ENCODE data around the gene SYNJ2.
A peak's percentile ranks its signal among the peaks of the same experiment; 100 is the strongest.

SYNJ2 gene

GRCh38 chr6:158043586-158044524 lies 62.2 kb downstream of the SYNJ2 start:
- Histone ChIP-seq H3K27ac (ENCODE audit: low read depth, low read length) (peak overlapping the region; percentile 16), H3K4me1 (ENCODE audit: control insufficient read depth, insufficient read depth, low read length) (peaks cover 29% of the 10 kb centered on the region)

GRCh38 chr6:158044525-158044888 lies 62.8 kb downstream of the SYNJ2 start:
- Histone ChIP-seq H3K9ac (ENCODE audit: low read length) (no peak overlapping the region), H3K36me3 (ENCODE audit: control insufficient read depth, insufficient read depth, low read length) (peaks cover 1% of the 10 kb centered on the region), H3K4me1 (ENCODE audit: control insufficient read depth, insufficient read depth, low read length) (peaks cover 28% of the 10 kb centered on the region), H3K27ac (ENCODE audit: low read depth, low read length) (no peak overlapping the region), H3K4me3 (ENCODE audit: low read length) (no peak overlapping the region), H3K27me3 (ENCODE audit: control insufficient read depth, insufficient read depth, low read length) (no peaks in the 10 kb centered on the region)

More at GRCh38 chr6:158043586-158044524, 62.2 kb downstream of the SYNJ2 start:
- Histone ChIP-seq H3K4me3 (ENCODE audit: low read length) (no peak overlapping the region), H3K36me3 (ENCODE audit: control insufficient read depth, insufficient read depth, low read length) (no peaks in the 10 kb centered on the region), H3K27me3 (ENCODE audit: control insufficient read depth, insufficient read depth, low read length) (no peaks in the 10 kb centered on the region), H3K9ac (ENCODE audit: low read length) (no peak overlapping the region)

DNA sequence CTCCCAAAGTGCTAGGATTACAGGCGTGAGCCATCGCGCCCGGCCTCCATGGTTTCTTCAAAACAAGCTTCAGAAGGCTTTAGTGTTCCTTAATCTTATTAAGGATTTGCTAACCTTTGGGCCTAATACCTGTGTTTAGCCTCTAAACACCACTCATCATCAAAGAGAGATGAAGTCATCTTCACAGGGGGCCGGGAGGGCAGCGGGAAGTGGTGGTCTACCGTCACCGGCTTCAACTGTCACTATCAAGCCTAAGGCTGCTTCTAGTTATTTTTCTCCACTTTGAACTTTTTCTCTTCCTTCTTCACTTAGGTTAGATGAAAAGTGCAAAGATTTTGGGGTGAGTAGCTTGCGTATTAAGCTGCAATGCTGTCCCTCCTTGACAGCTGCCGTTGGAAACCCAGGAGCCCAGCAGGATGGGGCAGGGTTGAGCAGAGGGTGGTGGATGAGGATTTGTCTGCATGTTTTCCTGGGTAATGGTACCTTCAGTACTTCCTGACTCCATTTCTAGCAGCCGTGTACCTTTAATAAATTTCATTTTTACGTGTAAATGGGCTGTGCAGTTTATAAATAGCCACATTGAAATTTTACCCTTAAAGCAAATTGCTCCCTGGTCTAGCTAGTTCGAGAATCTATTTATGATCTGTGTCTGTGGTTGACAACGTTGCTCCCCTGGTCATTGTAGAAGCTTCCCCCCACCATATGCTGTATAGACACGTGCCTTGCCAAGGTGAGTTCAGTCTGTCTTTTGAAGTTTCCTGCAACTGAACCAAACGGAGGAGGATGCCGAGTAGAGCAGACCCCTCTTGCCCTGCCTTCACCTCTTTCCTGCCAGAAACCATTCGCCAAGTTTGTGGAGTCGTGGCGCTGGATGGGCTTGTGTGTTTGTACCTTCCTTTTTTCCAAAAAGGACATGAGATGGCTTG lies 64.8 kb downstream of the SYNJ2 start:
- peaks cover 4% of the 10 kb centered on the region for H3K36me3 ChIP-seq (ENCODE audit: control insufficient read depth, insufficient read depth, low read length)
- no peak overlapping the region for H3K4me3 ChIP-seq (ENCODE audit: low read length)
- no peak overlapping the region for H3K27ac ChIP-seq (ENCODE audit: low read depth, low read length)
- no peak overlapping the region for H3K9ac ChIP-seq (ENCODE audit: low read length)
- no peaks in the 10 kb centered on the region for H3K27me3 ChIP-seq (ENCODE audit: control insufficient read depth, insufficient read depth, low read length)
- H3K4me1 ChIP-seq (ENCODE audit: control insufficient read depth, insufficient read depth, low read length), result peaks cover 10% of the 10 kb centered on the region

DNA sequence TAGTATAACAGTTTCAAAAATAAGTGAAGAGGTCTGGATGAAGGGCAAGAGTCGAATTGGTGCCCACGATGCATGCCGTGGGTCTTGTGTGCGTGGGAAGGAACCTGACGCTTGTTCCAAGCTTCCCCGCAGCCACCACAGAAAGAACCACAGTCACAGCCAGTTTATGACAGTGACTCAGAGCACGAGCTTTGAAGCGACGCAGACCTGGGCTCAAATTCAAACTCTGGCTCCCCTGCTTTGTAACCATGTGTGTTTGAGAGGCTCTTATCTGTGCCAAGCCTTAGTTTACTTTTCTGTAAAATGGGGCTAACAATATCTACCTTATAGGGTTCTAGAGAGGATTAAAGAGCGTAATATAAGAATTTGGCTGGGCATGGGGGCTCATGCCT lies 65.5 kb downstream of the SYNJ2 start:
- Histone ChIP-seq H3K9ac (ENCODE audit: low read length) (no peak overlapping the region), H3K27me3 (ENCODE audit: control insufficient read depth, insufficient read depth, low read length) (no peaks in the 10 kb centered on the region), H3K4me1 (ENCODE audit: control insufficient read depth, insufficient read depth, low read length) (peaks cover 3% of the 10 kb centered on the region), H3K4me3 (ENCODE audit: low read length) (no peak overlapping the region), H3K27ac (ENCODE audit: low read depth, low read length) (no peak overlapping the region), H3K36me3 (ENCODE audit: control insufficient read depth, insufficient read depth, low read length) (peaks cover 4% of the 10 kb centered on the region)

DNA sequence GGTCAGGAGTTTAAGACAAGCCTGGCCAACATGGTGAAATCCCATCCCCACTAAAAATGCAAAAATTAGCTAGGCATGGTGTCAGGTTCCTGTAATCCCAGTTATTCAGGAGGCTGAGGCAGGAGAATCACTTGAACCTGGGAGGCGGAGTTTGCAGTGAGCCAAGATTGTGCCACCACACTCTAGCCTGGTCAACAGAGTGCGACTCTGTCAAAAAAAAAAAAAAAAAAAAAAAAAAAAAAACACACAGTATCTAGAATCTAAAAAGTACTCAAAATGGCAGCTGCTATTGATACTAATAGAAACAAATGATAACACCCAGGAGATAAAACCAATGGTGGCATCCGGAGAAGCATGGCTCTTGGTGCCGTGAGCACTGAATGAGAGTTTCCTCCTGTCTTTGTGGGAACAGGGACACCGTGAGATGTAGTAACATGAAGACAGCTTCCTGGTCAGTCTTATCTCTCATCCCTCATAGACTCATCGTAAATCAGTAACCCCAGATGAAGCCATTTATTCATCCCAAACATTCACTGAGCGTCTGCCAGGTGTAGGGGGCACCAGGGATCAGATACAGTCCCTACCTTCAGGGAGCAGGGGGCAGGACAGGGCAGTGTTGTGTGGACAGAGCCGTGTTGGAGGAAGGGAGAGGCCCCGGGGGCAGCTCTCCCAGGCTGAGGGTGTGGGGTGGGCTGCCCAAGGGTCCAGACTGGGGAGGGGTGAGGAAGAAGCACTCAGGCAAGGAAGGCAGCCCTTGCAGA lies 66.1 kb downstream of the SYNJ2 start:
- Histone ChIP-seq H3K36me3 (ENCODE audit: control insufficient read depth, insufficient read depth, low read length) (peaks cover 4% of the 10 kb centered on the region), H3K27me3 (ENCODE audit: control insufficient read depth, insufficient read depth, low read length) (no peaks in the 10 kb centered on the region), H3K9ac (ENCODE audit: low read length) (no peak overlapping the region), H3K4me1 (ENCODE audit: control insufficient read depth, insufficient read depth, low read length) (no peaks in the 10 kb centered on the region), H3K4me3 (ENCODE audit: low read length) (no peak overlapping the region), H3K27ac (ENCODE audit: low read depth, low read length) (no peak overlapping the region)

DNA sequence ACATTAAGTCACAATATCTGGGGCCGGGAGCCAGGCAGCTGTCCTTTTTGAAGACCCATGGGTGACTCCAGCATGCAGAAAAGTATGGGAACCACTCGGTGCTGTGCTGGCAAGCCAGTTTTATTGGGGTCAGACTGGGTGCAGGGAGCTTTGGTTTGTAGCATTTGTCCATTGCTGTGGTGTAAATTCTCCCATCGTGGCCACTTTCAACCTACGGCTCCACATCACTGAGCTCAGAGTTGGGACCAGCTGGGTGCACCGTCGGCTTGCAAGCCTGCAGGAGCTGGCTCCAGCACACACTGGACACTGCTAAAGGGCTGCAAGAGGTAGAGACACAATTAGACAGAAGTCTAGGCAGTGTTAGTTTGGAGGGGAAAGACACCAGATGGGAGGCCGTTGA lies 66.9 kb downstream of the SYNJ2 start:
- H3K27me3 ChIP-seq (ENCODE audit: control insufficient read depth, insufficient read depth, low read length), result no peaks in the 10 kb centered on the region
- H3K9ac ChIP-seq (ENCODE audit: low read length), result no peak overlapping the region
- no peak overlapping the region for H3K27ac ChIP-seq (ENCODE audit: low read depth, low read length)
- H3K36me3 ChIP-seq (ENCODE audit: control insufficient read depth, insufficient read depth, low read length), result peaks cover 4% of the 10 kb centered on the region
- H3K4me1 ChIP-seq (ENCODE audit: control insufficient read depth, insufficient read depth, low read length), result no peaks in the 10 kb centered on the region
- no peak overlapping the region for H3K4me3 ChIP-seq (ENCODE audit: low read length)

GRCh38 chr6:158049055-158050028 lies 67.7 kb downstream of the SYNJ2 start:
- H3K4me1 ChIP-seq (ENCODE audit: control insufficient read depth, insufficient read depth, low read length), result no peaks in the 10 kb centered on the region
- H3K27me3 ChIP-seq (ENCODE audit: control insufficient read depth, insufficient read depth, low read length), result no peaks in the 10 kb centered on the region
- peaks cover 4% of the 10 kb centered on the region for H3K36me3 ChIP-seq (ENCODE audit: control insufficient read depth, insufficient read depth, low read length)
- no peak overlapping the region for H3K9ac ChIP-seq (ENCODE audit: low read length)
- H3K4me3 ChIP-seq (ENCODE audit: low read length), result no peak overlapping the region
- no peak overlapping the region for H3K27ac ChIP-seq (ENCODE audit: low read depth, low read length)

DNA sequence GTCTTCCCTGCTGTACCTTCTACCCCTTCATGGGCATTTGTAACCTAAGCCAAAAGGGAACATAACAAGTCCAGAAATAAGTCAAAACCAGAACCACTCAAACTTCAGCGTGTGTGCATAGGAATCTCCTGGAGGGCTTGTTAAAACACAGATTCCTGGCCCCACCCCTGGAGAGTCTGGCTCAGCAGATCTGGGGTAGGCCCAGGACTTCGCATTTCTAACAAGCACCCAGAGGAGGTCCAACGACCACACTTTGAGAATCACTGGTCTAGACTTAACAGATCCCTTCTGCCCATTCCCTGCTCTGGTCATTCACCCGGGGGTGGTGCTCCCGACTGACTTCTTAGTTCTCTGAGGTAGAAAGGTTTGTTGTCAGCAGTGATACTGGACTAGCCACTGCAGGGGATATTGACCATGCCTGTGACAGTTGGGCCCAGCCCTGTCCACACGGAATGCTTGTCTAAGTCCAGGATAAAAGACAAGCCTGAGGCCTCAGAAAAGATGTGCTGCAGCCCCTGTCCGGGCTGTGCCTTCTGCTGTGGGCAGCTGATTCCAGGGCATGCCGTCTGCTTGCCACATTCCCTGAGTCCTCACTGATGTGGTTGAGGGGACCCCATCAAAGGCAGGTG lies 68.6 kb downstream of the SYNJ2 start:
- Histone ChIP-seq H3K36me3 (ENCODE audit: control insufficient read depth, insufficient read depth, low read length) (peaks cover 4% of the 10 kb centered on the region), H3K27ac (ENCODE audit: low read depth, low read length) (no peak overlapping the region)

DNA sequence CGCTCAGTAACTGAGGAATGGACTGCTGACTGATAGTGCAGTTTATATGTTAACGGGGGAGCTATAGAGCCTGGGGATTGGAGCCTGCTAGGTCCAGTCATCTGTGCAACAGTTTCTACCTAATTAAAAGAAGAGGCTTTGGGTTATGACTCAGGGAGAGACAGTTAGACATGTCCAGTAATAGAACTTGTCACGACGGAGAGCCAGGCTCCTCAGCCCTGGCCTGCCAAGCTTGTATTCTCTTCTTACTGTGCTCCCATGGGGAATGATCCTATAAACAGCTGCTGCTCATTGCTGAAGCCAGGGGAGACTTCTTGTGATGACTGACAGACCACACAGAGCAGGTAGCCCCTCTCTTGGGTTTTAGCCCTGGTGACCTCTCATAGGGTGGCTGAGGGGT lies 69.3 kb downstream of the SYNJ2 start:
- Histone ChIP-seq H3K4me1 (ENCODE audit: control insufficient read depth, insufficient read depth, low read length) (no peaks in the 10 kb centered on the region), H3K27ac (ENCODE audit: low read depth, low read length) (no peak overlapping the region), H3K4me3 (ENCODE audit: low read length) (no peak overlapping the region), H3K9ac (ENCODE audit: low read length) (no peak overlapping the region), H3K27me3 (ENCODE audit: control insufficient read depth, insufficient read depth, low read length) (no peaks in the 10 kb centered on the region), H3K36me3 (ENCODE audit: control insufficient read depth, insufficient read depth, low read length) (peaks cover 4% of the 10 kb centered on the region)

More for the DNA sequence above, 68.6 kb downstream of the SYNJ2 start:
- Histone ChIP-seq H3K9ac (ENCODE audit: low read length) (no peak overlapping the region), H3K27me3 (ENCODE audit: control insufficient read depth, insufficient read depth, low read length) (no peaks in the 10 kb centered on the region), H3K4me3 (ENCODE audit: low read length) (no peak overlapping the region), H3K4me1 (ENCODE audit: control insufficient read depth, insufficient read depth, low read length) (no peaks in the 10 kb centered on the region)

GRCh38 chr6:158051968-158052367 lies 70.3 kb downstream of the SYNJ2 start:
- no peak overlapping the region for H3K27ac ChIP-seq (ENCODE audit: low read depth, low read length)
- no peak overlapping the region for H3K4me3 ChIP-seq (ENCODE audit: low read length)
- no peaks in the 10 kb centered on the region for H3K27me3 ChIP-seq (ENCODE audit: control insufficient read depth, insufficient read depth, low read length)
- peaks cover 9% of the 10 kb centered on the region for H3K36me3 ChIP-seq (ENCODE audit: control insufficient read depth, insufficient read depth, low read length)
- no peaks in the 10 kb centered on the region for H3K4me1 ChIP-seq (ENCODE audit: control insufficient read depth, insufficient read depth, low read length)
- no peak overlapping the region for H3K9ac ChIP-seq (ENCODE audit: low read length)

All from rectal smooth muscle tissue (tissue), 1 donor.